Left lung (tissue), 10 donors: Measurements from ENCODE around the gene PRPH2. TPM values are rescaled to one million over a fixed set of nuclear protein-coding genes. Genes with fewer than 3 reads are reported as not detected.

Source experiments
- ATAC-seq: fragments of 200-7000 bp; cut with Tn5 transposase; one replicate; pipeline ENCODE4 v1.9.1; 2020; ENCODE audit warnings: moderate library complexity
- DNase-seq, 4 donors: peaks; one replicate each; pipeline ENCODE4 v3.0.0-alpha.2; 2013 to 2020
- H3K27ac ChIP-seq, 2 donors: fragments of 200-600 bp; sonication (generic) in 1 of 2; one replicate each; pipeline versions ENCODE4 v1.5.0 to v1.8.0; 2020 to 2021
- H3K27me3 ChIP-seq, 2 donors: fragments of 200-600 bp; sonication (generic) in 1 of 2; one replicate each; pipeline versions ENCODE4 v1.5.0 to v1.8.0; 2020 to 2021
- H3K36me3 ChIP-seq, 2 donors: fragments of 200-600 bp; sonication (generic) in 1 of 2; one replicate each; pipeline versions ENCODE4 v1.5.0 to v1.8.0; 2020 to 2021
- H3K4me1 ChIP-seq, 2 donors: fragments of 200-600 bp; one replicate each; pipeline ENCODE4 v1.8.0; 2021
- H3K4me3 ChIP-seq, 2 donors: fragments of 200-600 bp; sonication (generic) in 1 of 2; one replicate each; pipeline versions ENCODE4 v1.5.0 to v1.8.0; 2020 to 2021; ENCODE audit warnings: mild to moderate bottlenecking in 1 of 2
- H3K9me3 ChIP-seq, 2 donors: fragments of 200-600 bp; sonication (generic) in 1 of 2; one replicate each; pipeline versions ENCODE4 v1.5.0 to v1.8.0; 2020 to 2021
- CTCF ChIP-seq, 2 donors: fragments of 200-600 bp; sonication (generic) in 1 of 2; IDR thresholded peaks; one replicate each; pipeline versions ENCODE4 v1.5.0 to v1.8.0; 2021; ENCODE audit warnings: antibody characterized with exemption in 2 of 2
- intact Hi-C, 2 donors: fragments of 100-400 bp; cut with DNase I; formaldehyde crosslinking; loops; one replicate each; pipeline versions ENCODE4 v1.11.2 to v1.14.2; 2022
- polyA plus RNA-seq, 6 donors: library from polyadenylated mRNA; unstranded; fragments of 120-200 nt; gene quantifications; one replicate each; pipeline ENCODE4 v1.2.1, GENCODE V29; 2013; ENCODE audit not compliant: insufficient read length in 6 of 6
- total RNA-seq, 2 donors: library from RNA; stranded (reverse); fragmentation: NEBNext Ultra II Directional; extraction: Animal tissue kit (Norgen Biotek cat#: 25700); gene quantifications; one replicate each; pipeline ENCODE4 v1.2.1, GENCODE V29; 2021
- donor health status: DM: no; HTN: yes; CAD: no.
- donor health status: DM: no; HTN: no; CAD: no.

The PRPH2 gene
- total and polyA plus RNA-seq, 8 donors: 1.7 to 5.6 (median 4.4) TPM

DNA sequence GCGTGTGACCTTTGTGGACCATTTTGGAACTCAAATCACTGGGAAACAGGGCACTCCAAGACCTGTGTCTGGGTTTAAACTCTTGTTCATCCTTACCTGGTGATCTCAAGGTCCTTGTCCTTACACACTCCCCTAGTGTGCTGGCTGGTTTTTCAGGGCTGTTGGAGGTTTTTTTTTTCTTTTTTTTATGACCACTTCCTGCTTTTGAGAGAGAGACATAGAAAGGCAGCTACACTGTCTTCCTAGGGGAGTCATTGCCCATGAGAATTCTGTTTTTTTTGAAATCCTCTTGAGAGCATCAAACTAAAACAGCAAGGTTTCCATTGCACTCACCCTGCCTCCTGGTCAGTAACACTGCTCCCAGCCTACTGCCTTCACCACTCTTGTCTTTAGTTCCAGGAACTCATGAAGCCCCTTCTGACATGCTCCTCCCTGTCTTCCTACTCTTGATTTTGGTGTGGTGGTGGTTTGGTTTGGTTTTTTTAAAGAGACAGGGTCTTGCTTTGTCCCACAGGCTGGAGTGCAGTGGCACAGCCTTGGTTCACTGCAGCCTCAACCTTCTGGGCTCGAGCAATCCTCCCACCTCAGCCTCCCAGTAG lies 28.6 kb downstream of the PRPH2 start:
- intact Hi-C loops: no loop called here
- ATAC-seq (no peak), DNase-seq (no peak)
- TF ChIP-seq CTCF (IDR thresholded peaks at IDR 0.05): no peak
- Histone ChIP-seq H3K27ac (peak overlapping the region in 1 of 2 donors; percentile 68), H3K9me3 (no peaks in the 10 kb centered on the region), H3K27me3 (no peaks in the 10 kb centered on the region), H3K4me3 (no peak overlapping the region), H3K36me3 (peaks cover 0 to 67% of the 10 kb centered on the region in 2 donors), H3K4me1 (peaks cover 4 to 23% of the 10 kb centered on the region in 2 donors)

DNA sequence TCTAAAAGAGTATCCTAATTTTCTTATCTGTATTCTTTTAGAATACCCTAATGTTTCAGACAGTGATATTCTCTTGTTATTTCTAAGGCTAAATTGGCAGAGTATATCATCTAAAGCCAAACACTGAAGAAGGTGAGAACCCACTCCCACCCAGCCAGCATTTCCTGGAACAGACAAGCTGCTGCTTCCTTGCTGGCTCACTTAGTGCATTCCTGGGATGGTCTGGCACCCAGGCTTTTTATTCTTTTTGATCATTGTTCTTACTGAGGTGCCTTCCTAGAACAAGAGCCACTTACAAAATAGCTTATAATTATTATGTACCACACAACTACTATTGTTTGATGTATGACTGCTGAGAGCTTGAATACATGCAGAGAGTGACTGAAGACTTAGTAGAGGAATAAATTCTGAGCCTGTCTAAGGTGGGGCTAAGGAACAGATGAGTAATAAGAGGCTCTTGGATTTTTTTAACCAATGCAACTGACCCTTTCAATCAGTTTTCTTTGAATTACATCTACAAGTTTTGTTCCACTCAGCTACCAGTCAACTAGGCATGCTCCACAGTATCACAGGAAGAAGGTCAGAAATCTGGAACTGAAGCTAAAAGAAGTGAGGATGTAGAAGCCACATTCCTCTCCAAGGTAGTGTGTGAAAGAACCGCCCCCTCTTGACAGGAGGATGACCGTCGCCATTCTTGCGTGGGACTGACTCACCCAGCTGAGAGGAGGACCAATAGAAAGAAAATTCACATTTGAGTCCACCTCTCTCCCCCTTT lies 30.1 kb downstream of the PRPH2 start:
- peak overlapping the region; percentile 21 to 68 for H3K27ac ChIP-seq
- H3K4me3 ChIP-seq: no peak overlapping the region
- no peak for TF ChIP-seq CTCF (IDR thresholded peaks at IDR 0.05)
- H3K27me3 ChIP-seq: no peaks in the 10 kb centered on the region
- intact Hi-C loops: no loop called here
- H3K9me3 ChIP-seq: no peaks in the 10 kb centered on the region
- DNase-seq (peak in 1 of 4 donors; percentile 40), ATAC-seq (peak; percentile 88)
- H3K4me1 ChIP-seq: peaks cover 4 to 23% of the 10 kb centered on the region in 2 donors
- peaks cover 0 to 82% of the 10 kb centered on the region in 2 donors for H3K36me3 ChIP-seq

DNA sequence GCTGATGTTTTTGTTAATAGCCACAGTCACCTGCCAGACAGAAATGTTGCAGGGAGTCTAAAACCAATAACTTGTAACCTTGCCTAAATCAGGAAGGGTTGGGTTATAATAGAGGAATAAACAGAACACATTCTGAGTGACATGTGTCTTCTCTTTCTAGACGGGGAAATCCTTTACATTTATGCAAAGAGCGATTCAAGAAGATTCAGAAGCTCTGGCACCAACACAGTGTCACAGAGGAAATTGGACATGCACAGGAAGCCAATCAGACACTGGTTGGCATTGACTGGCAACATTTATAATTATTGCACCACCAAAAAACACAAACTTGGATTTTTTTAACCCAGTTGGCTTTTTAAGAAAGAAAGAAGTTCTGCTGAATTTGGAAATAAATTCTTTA lies 31.5 kb downstream of the PRPH2 start:
- H3K4me1 ChIP-seq: peaks cover 4 to 23% of the 10 kb centered on the region in 2 donors
- TF ChIP-seq CTCF (IDR thresholded peaks at IDR 0.05): no peak
- no peaks in the 10 kb centered on the region for H3K27me3 ChIP-seq
- ATAC-seq (no peak), DNase-seq (no peak)
- peak overlapping the region in 1 of 2 donors; percentile 68 for H3K27ac ChIP-seq
- H3K36me3 ChIP-seq: peaks cover 0 to 94% of the 10 kb centered on the region in 2 donors
- intact Hi-C loops: no loop called here
- no peaks in the 10 kb centered on the region for H3K9me3 ChIP-seq
- H3K4me3 ChIP-seq: no peak overlapping the region

- DNase-seq: no peak
- intact Hi-C loops: no loop called here
- ATAC-seq: no peak
- Histone ChIP-seq H3K36me3 (peaks cover 0 to 98% of the 10 kb centered on the region in 2 donors), H3K4me3 (no peak overlapping the region), H3K9me3 (no peaks in the 10 kb centered on the region), H3K27ac (peak overlapping the region in 1 of 2 donors; percentile 68), H3K27me3 (no peaks in the 10 kb centered on the region), H3K4me1 (peaks cover 4 to 23% of the 10 kb centered on the region in 2 donors)
- TF ChIP-seq CTCF (IDR thresholded peaks at IDR 0.05): no peak
Measured at GRCh38 chr6:42690151-42690702, 32.2 kb downstream of the PRPH2 start.

DNA sequence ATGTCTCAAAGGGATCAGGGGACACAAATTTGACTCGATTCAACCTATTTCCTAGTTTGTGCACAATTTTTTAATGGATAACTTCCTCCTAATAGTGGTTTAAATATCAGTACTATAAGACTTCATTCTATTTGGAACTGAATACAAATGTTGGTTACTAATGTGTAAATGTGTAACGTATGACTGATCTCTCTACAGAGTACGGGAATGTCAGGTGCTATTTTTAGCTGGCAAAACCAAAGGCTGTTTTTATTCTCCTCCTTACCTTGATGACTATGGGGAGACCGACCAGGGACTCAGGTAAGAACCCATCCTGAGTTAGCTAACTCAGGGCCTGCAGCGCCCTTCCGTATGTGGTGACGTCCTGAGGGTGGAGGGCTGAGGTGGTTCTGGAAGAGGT lies 33.0 kb downstream of the PRPH2 start:
- Histone ChIP-seq H3K36me3 (peaks cover 0 to 98% of the 10 kb centered on the region in 2 donors), H3K4me1 (peaks cover 4 to 23% of the 10 kb centered on the region in 2 donors), H3K27ac (no peak overlapping the region), H3K9me3 (no peaks in the 10 kb centered on the region), H3K4me3 (no peak overlapping the region), H3K27me3 (no peaks in the 10 kb centered on the region)
- TF ChIP-seq CTCF (IDR thresholded peaks at IDR 0.05): no peak
- intact Hi-C loops: no loop called here
- no peak for DNase-seq
- ATAC-seq: no peak
